ENCODE data around the gene MTX1.
A peak's percentile ranks its signal among the peaks of the same experiment; 100 is the strongest.

Gene MTX1

DNA sequence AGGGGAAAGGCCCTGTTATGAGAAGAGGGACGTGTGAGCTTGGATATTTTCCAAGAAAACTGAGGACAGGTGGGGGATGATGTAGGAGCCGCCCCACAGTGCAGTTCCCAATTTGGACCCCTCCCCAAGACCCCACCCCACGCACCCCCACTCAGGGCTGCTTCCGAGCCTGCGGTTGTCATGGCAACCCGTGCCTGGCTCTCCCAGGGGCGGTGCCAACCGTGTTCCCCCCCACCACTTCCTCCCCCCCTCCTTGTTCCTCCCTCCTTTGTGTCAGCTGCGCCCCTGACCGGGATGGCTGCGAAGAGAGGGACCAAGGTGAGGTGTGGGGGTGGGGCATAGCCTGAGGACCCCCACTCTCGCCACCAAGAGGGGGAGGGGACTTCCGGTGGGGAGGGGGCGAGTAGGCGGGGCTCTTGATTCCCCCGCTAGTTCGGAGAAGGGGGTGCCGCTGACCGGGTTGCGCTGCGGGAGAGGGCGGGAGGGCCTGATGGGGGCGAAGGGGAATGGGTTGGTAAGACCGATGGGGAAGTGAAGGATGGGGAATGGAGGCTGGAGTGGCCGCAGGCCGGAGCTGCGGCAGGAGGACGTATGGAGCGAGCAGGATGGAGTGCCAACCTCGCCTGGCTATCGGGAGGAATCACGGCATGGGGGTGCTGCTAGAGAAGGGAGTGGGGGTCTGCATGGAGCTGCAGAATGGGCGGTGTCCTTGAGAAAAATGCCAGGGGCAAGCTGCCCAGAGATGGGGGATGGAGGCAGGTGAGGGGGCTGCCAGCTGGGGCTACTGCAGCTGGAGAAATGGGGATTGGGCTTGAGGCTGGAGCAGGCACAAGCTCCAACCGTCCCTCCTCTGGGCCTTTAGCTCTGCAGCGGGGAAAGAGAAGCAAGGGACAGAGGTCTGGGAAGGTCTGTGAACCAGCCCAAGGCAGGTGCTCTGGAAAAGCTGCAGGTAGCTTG lies 33.9 kb upstream of the MTX1 start:
- no peak for DNase-seq (ENCODE audit: low read depth in 2 of 2)

DNA sequence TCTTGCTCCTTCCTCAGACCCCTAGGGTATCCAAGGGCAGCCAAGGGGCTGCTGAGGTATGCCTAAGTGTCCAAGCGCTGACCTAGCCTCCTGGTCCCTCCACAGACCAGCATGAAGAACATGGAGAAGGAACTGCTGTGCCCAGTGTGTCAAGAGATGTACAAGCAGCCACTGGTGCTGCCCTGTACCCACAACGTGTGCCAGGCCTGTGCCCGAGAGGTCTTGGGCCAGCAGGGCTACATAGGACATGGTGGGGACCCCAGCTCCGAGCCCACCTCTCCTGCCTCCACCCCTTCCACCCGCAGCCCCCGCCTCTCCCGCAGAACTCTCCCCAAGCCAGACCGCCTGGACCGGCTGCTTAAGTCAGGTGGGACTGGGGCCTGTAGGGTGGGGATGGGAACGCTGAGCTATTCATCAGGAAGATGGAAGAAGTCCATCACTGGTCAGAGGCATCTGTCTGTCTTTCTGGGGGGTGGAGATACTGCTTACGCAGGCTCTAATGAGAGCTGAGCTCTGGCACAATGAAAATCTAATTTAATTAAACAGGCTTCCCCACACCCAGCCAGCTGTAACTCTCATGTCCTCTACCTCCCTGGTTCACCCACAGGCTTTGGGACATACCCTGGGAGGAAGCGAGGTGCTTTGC lies 33.1 kb upstream of the MTX1 start:
- DNase-seq (ENCODE audit: low read depth in 2 of 2) = no peak

DNA sequence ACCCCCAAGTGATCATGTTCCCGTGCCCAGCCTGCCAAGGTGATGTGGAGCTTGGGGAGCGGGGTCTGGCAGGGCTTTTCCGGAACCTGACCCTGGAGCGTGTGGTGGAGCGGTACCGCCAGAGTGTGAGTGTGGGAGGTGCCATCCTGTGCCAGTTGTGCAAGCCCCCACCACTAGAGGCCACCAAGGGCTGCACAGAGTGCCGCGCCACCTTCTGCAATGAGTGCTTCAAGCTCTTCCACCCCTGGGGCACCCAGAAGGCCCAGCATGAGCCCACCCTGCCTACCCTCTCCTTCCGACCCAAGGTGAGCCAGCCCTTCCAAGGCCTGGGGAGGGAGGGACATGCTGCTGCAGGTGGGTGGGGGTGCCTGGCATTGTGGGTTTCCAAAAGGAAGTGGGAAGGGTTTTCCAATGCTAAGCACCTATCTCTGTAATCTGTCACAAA lies 32.5 kb upstream of the MTX1 start:
- no peak for DNase-seq (ENCODE audit: low read depth in 2 of 2)

DNA sequence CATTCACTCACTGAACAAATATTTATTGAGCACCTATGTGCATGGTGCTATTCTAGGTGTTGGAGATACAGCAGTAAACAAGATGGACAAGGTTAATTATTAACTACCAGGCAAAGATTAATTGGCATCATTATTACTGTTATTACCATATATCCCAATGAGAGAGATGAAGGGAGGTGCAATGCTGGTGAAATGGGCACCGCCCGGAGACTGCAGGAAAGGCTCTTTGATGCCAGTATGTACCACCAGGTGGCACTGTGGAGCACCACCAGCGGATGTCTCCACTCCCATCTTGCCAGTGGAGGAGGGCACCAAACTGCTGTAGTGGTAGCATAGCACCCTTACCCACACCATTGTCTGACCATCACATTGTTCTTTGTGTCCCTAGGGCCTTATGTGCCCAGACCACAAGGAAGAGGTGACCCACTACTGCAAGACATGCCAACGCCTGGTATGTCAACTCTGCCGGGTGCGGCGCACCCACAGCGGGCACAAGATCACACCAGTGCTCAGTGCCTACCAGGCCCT lies 31.9 kb upstream of the MTX1 start:
- DNase-seq (ENCODE audit: low read depth in 2 of 2) = peak; percentile 69 to 73

DNA sequence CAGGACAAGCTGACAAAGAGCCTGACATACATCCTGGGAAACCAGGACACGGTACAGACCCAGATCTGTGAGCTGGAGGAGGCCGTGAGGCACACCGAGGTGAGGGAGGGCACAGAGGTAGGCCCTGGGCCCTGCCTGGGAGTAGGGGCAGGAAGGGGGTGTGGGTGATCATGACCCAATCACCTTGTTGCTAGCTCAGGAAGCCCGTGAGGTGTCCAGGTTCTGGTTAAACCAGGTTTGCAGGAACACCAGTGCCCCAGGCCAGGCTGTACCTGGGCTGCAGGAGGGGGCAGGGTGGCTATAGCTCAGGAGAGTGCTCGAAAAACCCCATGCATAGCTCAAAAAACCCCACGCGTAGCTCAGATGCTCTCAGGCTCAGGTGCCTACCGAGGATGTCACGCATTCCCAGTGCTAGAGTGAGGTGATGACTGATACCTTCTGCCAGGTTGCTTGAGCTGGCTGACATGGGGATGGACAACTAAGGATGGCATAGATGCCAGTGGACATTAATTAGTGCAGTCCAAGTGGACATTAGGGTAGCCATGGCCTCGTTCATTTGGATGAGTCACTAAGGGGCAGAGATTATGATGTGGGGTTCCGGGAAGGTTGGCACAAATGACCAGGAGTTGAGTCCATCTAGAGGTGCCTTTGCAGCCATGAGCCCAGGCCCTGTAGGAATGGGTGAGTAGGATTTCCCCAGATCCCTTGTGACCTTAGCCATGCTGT lies 31.1 kb upstream of the MTX1 start:
- no peak for DNase-seq (ENCODE audit: low read depth in 2 of 2)

DNA sequence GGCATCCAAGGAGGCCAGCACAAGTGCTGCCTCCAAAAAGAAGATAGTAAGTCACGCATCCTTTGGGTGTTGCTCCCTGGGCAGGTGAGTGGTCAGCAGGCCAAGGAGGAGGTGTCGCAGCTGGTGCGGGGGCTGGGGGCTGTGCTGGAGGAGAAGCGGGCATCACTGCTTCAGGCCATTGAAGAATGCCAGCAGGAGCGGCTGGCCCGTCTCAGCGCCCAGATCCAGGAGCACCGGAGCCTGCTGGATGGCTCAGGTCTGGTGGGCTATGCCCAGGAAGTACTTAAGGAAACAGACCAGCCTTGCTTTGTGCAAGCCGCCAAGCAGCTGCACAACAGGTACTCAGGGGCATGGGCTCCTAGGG lies 30.6 kb upstream of the MTX1 start:
- DNase-seq (ENCODE audit: low read depth in 2 of 2) = no peak

DNA sequence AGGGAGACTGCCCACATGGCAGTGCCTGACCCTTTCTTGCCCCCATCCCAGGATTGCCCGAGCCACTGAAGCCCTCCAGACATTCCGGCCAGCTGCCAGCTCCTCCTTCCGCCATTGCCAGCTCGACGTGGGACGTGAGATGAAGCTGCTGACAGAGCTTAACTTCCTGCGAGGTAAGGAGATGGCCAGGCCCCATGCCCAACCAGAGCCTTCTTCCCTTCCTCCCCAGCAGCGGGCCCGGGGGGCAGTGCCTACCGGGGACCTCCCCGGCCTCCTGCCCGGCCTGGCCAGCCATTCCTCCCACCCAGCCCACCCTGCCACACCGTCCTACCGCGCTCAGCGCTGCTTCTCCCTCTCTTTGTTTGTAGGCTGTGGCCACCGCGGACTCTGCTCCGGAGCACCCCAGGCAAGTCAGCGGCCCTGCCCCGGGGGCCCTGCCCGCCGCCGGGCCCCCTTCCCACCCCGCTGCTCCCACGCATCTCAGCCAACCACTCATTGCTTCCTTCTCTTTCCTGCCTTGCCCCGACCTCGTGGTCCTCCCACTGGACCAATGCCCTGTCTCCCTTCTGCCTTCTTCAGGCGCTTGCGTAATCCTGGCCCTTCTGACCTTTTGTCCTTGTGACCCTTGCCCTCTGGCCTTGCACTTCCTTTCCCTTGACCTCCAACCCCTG lies 29.9 kb upstream of the MTX1 start:
- DNase-seq (ENCODE audit: low read depth in 2 of 2) = no peak

DNA sequence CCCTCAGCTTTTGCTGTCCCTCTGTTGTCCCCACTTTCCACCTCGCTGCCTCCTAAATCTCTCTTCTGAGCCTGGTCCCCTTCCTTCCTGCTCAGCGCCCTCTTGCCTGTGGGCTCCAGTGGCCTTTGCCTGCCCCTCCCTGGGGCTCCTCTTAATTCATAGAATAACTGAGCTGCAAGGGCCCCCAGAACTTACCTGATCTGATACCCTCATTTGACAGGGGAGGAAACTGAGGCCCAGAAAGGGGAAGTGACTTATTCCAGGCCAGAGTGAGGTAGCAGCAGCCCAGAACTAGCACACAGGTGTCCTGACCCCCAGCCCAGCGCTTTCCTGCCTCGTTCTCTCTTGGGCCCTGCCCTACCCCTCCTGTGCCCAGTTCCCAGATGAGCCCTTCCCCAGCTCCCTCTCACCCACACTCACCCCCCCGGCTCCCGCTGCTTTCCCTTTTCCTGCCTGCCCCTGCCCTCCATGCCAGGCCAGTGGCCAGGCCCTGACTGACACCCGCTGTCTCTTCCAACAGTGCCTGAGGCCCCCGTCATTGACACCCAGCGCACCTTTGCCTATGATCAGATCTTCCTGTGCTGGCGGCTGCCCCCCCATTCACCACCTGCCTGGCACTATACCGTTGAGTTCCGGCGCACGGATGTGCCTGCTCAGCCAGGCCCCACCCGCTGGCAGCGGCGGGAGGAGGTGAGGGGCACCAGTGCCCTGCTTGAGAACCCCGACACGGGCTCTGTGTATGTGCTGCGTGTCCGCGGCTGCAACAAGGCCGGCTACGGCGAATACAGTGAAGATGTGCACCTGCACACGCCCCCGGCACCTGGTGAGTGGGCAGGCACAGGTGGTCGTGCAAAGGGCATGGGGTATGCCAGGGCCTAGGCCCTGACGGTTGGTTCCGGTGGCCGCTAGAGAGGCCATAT lies 29.1 kb upstream of the MTX1 start:
- DNase-seq (ENCODE audit: low read depth in 2 of 2) = no peak

DNA sequence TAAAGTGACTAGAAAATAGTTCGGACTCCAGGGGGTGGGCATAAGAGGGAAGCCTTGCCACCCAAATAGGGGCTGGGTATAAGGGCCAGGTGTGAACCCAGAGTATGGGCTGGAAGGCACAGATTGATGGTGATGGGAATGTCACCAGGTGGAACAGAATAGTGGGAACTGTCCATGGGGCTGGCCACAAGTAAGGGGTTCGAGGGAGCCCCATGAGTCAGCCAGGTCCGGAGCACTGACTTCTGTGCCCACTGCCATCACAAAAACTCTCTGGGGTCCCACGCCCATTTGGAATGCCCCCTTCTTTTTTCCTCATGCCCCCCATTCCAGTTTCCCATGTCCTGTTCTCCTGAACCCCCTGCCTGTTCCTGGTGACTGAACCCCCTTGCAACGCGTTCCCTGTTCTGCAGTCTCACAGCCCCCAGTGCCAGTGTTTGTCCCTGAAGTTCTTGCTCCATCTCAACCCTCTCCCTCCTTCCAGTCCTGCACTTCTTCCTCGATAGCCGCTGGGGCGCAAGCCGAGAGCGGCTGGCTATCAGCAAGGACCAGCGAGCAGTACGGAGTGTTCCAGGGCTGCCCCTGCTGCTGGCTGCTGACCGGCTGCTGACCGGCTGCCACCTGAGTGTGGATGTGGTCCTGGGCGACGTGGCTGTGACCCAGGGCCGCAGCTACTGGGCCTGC lies 27.0 kb upstream of the MTX1 start:
- DNase-seq (ENCODE audit: low read depth in 2 of 2) = no peak

DNA sequence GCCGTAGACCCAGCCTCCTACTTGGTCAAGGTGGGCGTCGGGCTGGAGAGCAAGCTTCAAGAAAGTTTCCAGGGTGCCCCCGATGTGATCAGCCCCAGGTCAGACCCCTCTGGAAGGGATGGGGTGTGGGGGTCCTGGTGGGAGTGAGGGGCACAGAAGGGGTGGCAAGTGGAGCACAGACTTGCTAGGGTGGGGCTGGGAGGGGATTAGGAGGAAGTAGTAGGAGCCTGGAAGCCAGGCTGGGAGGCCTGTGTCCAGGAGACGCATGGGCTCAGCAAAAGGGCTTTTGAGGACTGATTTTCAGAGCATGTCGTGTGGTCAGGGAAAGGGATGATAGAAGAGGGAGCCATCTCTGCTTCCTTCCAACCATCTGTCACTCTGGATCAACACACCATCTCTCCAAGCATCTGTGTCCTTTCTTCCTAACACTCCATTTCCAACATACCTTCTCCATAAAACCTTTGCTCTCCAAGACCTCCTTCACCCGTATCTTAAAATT lies 26.4 kb upstream of the MTX1 start:
- DNase-seq (ENCODE audit: low read depth in 2 of 2) = no peak

DNA sequence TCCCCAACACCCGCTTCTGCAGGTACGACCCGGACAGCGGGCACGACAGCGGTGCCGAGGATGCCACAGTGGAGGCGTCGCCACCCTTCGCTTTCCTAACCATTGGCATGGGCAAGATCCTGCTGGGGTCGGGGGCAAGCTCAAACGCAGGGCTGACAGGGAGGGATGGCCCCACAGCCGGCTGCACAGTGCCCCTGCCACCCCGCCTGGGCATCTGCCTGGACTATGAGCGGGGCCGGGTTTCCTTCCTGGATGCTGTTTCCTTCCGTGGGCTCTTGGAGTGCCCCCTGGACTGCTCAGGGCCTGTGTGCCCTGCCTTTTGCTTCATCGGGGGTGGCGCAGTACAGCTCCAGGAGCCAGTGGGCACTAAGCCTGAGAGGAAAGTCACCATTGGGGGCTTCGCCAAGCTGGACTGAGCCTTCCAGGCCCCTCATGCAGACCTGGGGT lies 24.7 kb upstream of the MTX1 start:
- DNase-seq (ENCODE audit: low read depth in 2 of 2) = no peak

DNA sequence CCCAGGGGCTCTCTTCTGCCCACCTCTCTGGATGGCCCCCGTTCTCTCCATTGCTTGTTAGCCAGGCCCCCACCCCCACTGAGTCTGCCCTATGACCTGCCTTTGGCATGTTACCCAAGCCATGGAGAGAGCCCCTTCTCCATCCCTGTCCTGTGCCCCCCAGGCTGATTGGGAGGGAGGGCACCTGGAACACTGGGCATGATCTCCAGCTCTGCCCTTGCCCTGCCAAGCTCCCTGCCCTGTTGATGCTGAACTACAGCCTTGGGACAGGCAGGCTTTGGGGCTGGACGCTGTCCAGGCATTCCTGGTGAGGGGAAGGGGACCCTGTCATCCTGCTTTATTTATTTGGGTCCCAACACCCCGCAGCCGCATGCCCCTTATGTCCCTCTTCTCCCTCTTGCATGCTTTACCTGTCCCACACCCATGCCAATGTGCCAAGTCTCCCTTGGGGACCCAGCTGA lies 24.1 kb upstream of the MTX1 start:
- DNase-seq (ENCODE audit: low read depth in 2 of 2) = no peak

DNA sequence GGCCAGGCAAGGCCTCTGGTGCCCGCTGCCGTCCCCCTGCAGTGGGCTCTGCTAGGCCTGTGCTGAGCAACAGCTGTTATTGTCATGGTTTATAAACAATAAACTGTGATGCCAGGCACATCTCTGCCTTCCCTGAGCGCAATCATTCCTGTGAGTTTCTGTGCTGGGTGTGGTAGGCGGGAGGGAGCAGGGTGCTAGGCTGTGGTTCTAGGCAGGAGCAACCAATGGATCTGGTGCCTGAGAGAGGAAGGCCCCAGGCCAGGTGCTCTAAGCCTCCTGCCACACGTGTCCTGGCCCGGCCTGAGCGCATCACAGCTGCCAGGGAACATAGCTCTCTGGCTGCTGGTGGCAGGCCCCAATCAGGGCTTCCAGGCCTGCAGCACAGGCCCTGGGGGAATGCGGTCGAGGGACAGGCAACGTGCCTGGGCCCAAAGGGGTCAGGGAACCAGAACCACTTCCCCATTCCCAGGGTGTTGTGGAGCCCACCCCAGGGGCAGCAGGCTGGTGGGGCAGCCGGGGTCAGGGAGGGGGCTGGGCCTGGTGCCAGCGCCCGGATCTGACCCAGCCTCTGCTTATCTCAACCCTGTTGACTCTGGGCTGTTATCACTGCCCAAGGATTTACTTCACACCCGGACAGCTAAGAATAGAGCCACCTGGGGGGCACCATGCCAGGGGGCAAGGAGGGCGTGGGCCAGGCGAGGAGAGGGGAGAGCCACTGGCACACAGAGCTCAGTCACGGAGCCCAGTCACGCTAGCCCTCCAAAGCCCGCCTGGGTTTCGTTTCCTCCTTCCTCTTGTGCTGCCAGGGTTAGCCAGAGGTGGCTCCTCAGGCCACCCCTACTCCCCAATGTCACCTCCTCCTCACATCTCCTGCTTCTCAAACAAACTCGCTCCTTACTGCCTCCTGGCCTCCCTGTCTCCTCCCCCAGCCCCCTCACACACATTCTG lies 23.4 kb upstream of the MTX1 start:
- DNase-seq (ENCODE audit: low read depth in 2 of 2) = no peak

DNA sequence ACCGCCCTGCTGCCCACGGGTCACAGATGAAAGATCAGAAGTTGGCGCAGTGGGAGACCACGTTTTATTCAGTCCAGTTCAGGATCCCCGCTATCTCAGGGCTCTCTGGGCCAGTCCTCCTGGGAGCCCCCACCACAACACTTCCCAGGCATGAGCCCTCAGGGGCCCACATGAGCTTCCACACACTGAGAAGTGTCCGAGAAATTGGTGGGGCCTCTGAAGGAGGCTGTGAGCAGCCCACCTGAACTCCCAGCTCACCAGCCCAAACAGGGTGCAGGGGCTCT lies 22.8 kb upstream of the MTX1 start:
- DNase-seq (ENCODE audit: low read depth in 2 of 2) = no peak

DNA sequence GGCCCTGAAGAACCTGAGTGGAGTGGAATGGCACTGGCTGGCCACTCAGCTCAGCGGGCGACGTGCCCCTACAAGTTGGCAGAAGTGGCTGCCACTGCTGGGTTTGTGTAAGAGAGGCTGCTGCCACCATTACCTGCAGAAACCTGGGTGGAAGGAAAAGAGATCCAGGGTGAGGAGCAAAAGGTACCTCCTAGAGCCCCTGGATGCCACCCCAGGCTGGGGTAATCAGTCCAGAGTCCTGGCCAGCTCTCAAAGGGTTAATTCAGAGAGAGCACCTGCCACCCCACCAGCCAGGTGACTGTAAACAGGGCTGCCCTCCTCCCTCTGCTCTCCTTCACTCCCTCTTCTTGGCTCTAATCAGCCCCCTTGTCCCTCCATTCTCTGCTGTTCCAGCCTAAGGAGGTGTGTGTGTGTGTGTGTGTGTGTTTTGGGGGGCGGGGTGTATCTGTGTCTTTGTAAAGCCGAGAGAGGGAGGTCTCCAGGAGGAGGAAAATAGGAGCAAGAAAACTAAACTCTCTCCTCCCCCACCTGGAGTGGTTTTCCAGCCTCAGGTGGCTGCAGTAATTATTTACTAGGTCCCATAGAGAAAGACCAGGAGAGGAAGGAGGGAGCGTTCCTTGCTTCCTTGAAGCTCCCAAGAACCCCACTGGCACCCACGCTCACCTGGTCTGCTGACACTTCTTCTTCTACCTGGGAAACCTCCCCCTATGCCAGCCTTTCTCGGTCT lies 22.3 kb upstream of the MTX1 start:
- no peak for DNase-seq (ENCODE audit: low read depth in 2 of 2)

DNA sequence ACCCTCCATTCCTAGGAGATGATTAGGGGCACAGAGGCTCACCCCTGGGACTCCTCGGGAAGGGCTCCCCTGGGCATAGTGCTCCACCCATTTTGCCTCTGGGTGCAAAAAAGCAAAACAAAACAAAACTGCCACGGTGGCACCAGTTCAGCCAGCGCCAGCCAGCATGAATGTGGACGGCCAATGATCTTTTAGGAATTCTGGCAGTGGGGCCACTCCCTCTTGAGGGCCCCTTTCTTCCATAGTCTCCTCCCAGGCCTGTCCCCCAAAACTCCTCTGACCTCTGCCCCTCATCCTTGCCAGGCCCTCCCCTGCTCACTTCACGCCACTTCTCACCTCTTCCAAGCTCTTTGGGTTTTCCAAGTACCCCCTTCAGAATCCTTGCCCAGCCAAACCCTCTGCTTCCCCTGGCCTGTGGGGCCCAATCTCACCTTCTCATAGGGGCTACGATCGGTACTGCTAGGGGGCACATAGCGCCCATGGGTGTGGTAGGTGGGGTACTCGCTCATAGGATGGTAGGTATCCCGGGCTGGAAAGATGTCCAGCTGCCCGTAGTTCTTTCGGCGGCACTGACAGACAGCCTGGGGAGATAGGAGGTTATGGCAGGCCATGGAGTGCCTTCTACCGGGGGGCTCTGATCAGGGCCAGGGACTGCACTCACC lies 21.6 kb upstream of the MTX1 start:
- DNase-seq (ENCODE audit: low read depth in 2 of 2) = no peak

DNA sequence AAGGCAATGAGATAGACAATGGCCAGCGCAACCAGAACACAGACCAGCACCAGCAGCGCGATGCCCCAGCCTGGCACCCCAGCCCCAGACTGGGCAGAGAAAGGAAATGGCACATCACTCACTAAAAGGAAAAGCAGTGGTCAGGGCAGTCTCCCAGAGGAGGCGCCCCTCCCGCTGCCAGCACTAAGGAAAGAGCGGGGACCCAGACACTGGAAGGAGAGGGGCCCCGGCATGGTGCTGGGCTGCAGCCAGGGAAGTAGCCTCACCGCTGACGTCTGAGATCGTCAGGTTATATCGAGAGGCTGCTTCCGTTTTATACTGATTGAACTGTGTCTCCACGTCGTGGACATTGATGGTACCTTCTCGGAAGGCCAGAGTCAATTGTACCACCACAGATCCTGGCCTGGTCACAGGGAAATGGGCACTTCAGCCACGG lies 21.0 kb upstream of the MTX1 start:
- DNase-seq (ENCODE audit: low read depth in 2 of 2) = no peak

DNA sequence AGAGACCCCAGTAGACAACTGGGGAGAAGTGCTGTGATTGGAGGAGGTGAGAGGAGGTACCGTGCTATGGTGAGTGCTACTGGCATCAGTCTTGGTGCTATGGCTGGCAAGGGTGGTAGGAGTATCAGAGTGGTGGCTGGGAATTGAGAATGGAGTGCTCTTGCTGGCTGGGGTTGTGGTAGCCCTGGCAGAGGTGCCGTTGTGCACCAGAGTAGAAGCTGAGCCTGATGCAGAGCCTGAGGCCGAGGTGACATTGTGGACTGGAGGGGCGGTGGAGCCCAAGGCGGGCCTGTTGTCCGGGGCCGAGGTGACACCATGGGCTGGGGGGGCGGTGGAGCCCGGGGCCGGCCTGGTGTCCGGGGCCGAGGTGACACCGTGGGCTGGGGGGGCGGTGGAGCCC lies 20.2 kb upstream of the MTX1 start:
- no peak for DNase-seq (ENCODE audit: low read depth in 2 of 2)
